Measurements from ENCODE around the gene NDST3.

DNA sequence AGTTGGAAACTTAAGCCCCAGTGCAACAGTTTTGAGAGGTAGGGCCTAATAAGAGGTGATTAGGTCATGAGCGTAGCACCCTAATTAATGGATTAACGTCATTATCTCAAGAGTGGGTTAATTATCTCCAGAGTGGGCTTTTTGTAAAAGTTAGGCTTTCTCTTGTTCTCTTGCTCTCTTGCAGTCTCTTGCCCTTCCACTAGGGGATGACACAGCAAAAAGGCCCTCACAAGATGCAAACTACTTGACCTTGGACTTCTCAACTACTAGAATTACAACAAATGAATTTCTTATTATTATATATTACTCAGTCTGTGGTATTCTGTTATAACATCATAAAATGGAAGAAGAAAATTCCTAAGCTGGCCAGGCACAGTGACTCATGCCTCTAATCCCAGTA is 22.1 kb upstream of the NDST3 start:
- TF ChIP-seq RAD21 (conservative IDR thresholded peaks at IDR 0.05 in 1 of 2, IDR thresholded peaks at IDR 0.05 in 1 of 2) (no peak), RFX5 (IDR thresholded peaks at IDR 0.05) (no peak)
- TF ChIP-seq, protein P1, sequence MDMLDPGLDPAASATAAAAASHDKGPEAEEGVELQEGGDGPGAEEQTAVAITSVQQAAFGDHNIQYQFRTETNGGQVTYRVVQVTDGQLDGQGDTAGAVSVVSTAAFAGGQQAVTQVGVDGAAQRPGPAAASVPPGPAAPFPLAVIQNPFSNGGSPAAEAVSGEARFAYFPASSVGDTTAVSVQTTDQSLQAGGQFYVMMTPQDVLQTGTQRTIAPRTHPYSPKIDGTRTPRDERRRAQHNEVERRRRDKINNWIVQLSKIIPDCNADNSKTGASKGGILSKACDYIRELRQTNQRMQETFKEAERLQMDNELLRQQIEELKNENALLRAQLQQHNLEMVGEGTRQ (IDR thresholded peaks at IDR 0.05) = no peak

All from A549 (cell line).